ENCODE data around the gene SLBP. TPM values are rescaled to one million over a fixed set of nuclear protein-coding genes. Genes with fewer than 3 reads are reported as not detected.
A peak's percentile ranks its signal among the peaks of the same experiment; 100 is the strongest.

SLBP gene
- total RNA-seq, 1 donor from 2014 or later, result 62.9 TPM

DNA sequence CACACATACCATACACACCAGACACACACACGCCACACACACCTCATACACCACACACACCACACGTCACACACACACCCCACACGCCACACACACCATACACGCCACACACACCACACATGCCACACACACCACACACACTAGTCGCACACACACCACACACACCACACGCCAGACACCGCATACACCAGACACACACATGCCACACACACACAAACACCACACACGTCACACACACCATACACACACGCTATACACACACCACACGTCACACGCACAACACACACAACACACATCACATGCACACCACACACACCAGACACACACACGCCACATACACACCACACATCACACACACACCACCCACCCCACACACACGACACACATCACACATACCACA lies 60.0 kb downstream of the SLBP start:
- DNase-seq (ENCODE audit: low read depth), result no peak
- Histone ChIP-seq H3K4me3 (ENCODE audit: low read depth, low read length) (no peak overlapping the region), H3K36me3 (ENCODE audit: control insufficient read depth, insufficient read depth, low read length) (no peaks in the 10 kb centered on the region), H3K27me3 (ENCODE audit: control insufficient read depth, insufficient read depth, low read length) (no peaks in the 10 kb centered on the region)
- TF ChIP-seq, protein P1, sequence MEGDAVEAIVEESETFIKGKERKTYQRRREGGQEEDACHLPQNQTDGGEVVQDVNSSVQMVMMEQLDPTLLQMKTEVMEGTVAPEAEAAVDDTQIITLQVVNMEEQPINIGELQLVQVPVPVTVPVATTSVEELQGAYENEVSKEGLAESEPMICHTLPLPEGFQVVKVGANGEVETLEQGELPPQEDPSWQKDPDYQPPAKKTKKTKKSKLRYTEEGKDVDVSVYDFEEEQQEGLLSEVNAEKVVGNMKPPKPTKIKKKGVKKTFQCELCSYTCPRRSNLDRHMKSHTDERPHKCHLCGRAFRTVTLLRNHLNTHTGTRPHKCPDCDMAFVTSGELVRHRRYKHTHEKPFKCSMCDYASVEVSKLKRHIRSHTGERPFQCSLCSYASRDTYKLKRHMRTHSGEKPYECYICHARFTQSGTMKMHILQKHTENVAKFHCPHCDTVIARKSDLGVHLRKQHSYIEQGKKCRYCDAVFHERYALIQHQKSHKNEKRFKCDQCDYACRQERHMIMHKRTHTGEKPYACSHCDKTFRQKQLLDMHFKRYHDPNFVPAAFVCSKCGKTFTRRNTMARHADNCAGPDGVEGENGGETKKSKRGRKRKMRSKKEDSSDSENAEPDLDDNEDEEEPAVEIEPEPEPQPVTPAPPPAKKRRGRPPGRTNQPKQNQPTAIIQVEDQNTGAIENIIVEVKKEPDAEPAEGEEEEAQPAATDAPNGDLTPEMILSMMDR (IDR thresholded peaks at IDR 0.05; ENCODE audit: insufficient read depth, low read length, severe bottlenecking), result no peak
- FAIRE-seq, result peak; percentile 100

DNA sequence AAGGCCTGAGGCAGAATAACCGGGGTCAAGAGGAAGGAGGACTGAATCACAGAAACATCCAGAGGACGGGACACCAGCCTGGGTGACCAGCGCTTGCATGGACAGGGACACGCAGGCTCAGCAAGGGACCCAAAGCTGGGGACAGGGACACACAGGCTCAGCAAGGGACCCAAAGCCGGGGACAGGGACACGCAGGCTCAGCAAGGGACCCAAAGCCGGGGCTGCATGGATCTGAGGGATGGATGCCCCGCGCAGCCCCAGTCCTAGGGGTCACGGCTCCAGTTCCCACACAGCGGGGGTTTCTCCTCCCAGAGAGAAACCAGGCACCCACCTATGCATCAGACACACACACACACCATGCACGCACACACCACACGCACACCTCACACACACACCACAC lies 60.5 kb downstream of the SLBP start:
- TF ChIP-seq, protein P1 (IDR thresholded peaks at IDR 0.05; ENCODE audit: insufficient read depth, low read length, severe bottlenecking), result no peak
- no peaks in the 10 kb centered on the region for H3K27me3 ChIP-seq (ENCODE audit: control insufficient read depth, insufficient read depth, low read length)
- FAIRE-seq, result no peak
- no peaks in the 10 kb centered on the region for H3K36me3 ChIP-seq (ENCODE audit: control insufficient read depth, insufficient read depth, low read length)
- no peak overlapping the region for H3K4me3 ChIP-seq (ENCODE audit: low read depth, low read length)
- DNase-seq (ENCODE audit: low read depth), result no peak

DNA sequence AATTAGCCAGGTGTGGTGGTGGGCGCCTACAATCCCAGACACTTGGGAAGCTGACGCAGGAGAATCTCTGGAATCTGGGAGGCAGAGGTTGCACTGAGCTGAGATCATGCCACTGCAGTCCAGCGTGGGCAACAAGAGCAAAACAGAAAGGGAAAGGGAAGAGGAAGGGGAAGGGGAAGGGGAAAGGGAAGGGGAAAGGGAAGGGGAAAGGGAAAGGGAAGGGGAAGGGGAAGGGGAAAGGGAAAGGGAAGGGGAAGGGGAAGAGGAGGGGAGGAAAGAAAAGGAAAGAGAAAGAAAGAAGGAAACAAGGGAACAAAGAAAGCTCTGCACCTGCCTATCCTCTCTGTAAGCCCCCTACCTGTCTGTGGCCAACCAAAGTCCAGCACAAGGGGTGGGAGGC lies 63.2 kb downstream of the SLBP start:
- FAIRE-seq (no peak), DNase-seq (ENCODE audit: low read depth) (no peak)
- Histone ChIP-seq H3K27me3 (ENCODE audit: control insufficient read depth, insufficient read depth, low read length) (no peaks in the 10 kb centered on the region), H3K4me3 (ENCODE audit: low read depth, low read length) (no peak overlapping the region), H3K36me3 (ENCODE audit: control insufficient read depth, insufficient read depth, low read length) (no peaks in the 10 kb centered on the region)
- TF ChIP-seq, protein P1 (IDR thresholded peaks at IDR 0.05; ENCODE audit: insufficient read depth, low read length, severe bottlenecking), result no peak

DNA sequence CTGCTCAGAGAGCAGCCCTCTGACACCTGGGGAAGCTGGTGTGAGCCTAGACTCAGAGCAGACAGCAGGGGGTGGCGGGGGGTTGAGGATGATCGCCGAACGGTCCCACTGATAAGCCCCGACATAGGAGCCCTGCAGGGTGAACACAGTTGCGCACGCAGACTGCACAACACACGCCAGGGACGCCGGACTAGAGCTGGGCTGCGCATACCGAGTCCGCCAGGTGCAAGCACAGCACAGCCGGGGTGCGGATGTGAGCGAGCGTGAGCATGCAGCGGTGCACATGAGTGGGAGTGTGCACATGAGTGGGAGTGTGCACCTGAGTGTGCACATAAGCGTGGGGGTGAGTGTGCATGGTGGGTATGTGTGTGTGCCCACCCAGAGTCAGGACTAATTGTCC lies 64.7 kb downstream of the SLBP start:
- Histone ChIP-seq H3K27me3 (ENCODE audit: control insufficient read depth, insufficient read depth, low read length) (no peaks in the 10 kb centered on the region), H3K4me3 (ENCODE audit: low read depth, low read length) (no peak overlapping the region), H3K36me3 (ENCODE audit: control insufficient read depth, insufficient read depth, low read length) (no peaks in the 10 kb centered on the region)
- DNase-seq (ENCODE audit: low read depth) (no peak), FAIRE-seq (no peak)
- TF ChIP-seq, protein P1 (IDR thresholded peaks at IDR 0.05; ENCODE audit: insufficient read depth, low read length, severe bottlenecking), result no peak

DNA sequence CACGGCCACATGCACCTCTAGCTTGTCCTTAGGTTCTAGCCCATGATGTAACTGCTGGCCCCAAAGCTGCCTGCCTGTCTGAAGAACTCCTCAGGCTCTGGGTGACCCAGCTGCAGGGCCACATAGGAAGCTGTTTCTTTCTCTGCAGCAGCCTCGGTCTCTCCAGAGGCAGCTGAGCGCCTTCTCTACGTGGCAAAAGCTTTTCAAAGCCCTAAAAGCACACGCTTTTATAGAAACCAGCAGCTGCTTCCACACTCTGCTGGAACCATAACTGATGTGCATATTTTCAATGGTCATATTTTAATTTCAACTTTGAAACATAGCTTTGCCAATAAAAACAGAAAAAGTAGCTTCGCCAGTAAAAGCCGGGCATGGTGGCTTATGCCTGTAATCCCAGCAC lies 65.4 kb downstream of the SLBP start:
- TF ChIP-seq, protein P1 (IDR thresholded peaks at IDR 0.05; ENCODE audit: insufficient read depth, low read length, severe bottlenecking), result no peak
- no peak overlapping the region for H3K4me3 ChIP-seq (ENCODE audit: low read depth, low read length)
- FAIRE-seq, result no peak
- H3K27me3 ChIP-seq (ENCODE audit: control insufficient read depth, insufficient read depth, low read length), result no peaks in the 10 kb centered on the region
- no peak for DNase-seq (ENCODE audit: low read depth)
- no peaks in the 10 kb centered on the region for H3K36me3 ChIP-seq (ENCODE audit: control insufficient read depth, insufficient read depth, low read length)

DNA sequence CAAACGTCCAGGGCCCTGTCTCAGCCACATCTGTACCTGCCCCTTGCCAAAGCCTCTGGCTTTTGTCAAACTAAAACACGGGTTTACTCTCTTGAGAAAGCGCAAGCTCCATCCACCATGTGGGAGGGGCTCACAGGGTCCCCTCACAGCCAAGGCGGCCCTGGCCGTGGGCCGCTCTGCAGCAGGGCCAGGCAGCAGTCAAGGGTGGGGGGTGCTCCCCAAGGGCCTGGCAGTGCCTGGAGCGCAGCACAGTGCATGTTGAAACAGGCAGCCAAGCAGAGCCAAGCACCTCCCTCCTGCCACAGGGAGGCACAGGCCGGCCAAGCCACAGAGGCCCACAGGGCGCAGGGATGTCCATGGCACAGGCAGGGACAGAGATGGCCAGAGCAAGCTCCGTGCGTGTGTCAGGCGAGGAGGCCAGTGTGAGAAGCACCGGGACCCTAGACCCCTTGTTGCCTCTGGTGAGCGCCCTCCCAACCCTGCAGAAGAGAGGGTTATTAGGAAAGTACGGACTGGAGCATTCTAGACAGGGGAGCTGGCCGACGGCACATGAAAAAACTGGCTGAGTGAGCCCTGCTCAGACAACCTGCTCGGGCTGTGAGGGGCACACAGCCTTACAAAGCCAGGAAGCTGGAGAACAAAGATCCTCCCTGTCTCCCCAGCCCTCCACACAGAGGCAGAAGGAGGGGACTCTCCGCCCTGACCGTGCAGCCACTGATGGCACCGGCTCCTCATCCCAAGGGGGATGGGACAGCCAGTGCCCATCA lies 67.0 kb downstream of the SLBP start:
- FAIRE-seq, result no peak
- DNase-seq (ENCODE audit: low read depth), result peak; percentile 39
- TF ChIP-seq, protein P1 (IDR thresholded peaks at IDR 0.05; ENCODE audit: insufficient read depth, low read length, severe bottlenecking), result no peak
- Histone ChIP-seq H3K27me3 (ENCODE audit: control insufficient read depth, insufficient read depth, low read length) (no peaks in the 10 kb centered on the region), H3K36me3 (ENCODE audit: control insufficient read depth, insufficient read depth, low read length) (no peaks in the 10 kb centered on the region), H3K4me3 (ENCODE audit: low read depth, low read length) (no peak overlapping the region)
